GM12872 (cell line): ENCODE results near the gene LRP11.

Source experiments
- CTCF ChIP-seq: IDR thresholded peaks from 3 replicates; pipeline ENCODE4 v1.5.1; 2011; ENCODE audit warnings: low read depth, mild to moderate bottlenecking, low read length, moderate library complexity; ENCODE audit not compliant: insufficient read depth

The LRP11 gene

DNA sequence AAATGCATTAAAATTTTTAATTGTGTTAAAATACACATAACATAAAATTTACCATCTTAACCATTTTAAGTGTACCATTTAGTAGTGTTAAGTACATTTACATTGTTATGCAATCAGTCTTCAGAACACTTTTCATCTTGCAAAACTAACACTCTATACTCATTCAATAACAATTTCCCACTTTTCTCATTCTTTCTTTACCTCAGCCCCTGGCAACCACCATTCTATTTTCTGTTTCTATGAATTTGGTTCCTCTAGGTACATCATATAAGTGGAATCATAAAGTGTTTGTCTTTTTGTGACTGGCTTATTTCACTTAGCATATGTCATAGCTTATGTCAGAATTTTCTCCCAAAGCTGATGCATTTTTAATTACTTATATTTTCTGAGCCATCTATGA is 82.4 kb downstream of the LRP11 start:
- TF ChIP-seq CTCF, result no peak

GRCh38 chr6:149779644-149779963 is 84.6 kb downstream of the LRP11 start:
- TF ChIP-seq CTCF, result no peak

DNA sequence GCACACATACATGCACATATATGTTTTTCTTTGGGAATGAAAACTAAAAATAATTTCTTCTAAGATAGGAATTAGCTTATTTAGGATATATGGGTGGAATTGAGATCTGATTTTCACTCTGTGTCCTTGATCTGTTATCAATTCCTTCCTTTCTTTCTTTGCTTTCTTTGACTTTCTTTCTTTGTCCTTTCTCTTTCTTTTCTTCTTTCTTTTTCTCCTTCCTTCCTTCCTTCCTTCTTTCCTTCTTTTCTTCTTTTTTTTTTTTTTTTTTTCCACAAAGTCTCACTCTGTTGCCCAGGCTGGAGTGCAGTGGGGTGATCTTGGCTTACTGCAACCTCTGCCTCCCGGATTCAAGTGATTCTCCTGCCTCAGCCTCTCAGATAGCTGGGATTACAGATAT is 86.5 kb downstream of the LRP11 start:
- no peak for TF ChIP-seq CTCF

DNA sequence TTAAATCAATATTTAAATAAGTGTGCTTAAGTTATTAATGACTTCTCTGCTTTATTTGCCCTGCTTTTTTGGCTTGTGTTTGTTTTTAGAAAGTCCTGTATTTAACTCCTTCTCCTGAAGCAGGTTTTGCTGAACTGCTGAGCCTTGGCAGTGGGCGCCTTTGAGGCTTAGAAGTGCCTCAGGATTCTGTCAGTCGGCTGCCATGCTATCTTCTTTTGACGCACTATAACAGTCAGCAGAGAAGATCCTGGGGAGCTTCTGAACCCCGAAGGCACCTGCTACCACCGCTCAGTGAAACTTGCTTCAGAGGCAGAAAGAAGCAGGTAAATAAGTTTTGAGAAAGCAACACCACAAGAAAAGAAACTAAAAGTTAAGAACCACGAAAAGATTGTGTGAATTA is 92.2 kb downstream of the LRP11 start:
- TF ChIP-seq CTCF, result no peak

GRCh38 chr6:149771185-149771584 is 93.0 kb downstream of the LRP11 start:
- no peak for TF ChIP-seq CTCF

DNA sequence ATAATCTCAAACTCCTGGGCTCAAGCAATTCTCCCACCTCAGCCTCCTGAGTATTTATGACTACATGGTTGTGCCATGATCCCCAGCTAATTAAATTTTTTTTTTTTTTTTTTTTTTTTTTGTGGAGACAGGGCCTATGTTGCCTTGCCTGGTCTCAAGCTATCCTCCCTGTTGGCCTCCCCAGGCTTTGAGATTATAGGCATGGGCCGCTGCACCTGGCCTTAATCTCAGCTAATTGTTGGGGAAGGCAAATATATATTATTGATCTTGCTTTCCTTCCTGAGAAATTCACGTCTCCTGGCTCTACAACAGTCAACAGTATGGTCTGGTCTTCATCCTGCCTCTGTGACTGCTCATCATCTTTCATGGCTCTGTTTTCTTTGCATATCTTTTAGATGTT is 94.5 kb downstream of the LRP11 start:
- no peak for TF ChIP-seq CTCF
